ENCODE data around the gene NAALADL2.
"Not testable (repeated sequence)": the region's sequence is repeated elsewhere in the genome, so short reads cannot be mapped to it uniquely, and the experiment has no call there.

Gene NAALADL2

GRCh38 chr3:175445741-175446140 lies 586.6 kb downstream of the NAALADL2 start:
- DNase-seq (ENCODE audit: low spot score): no peak
- Histone ChIP-seq H3K27ac (no peak overlapping the region), H3K4me3 (no peak overlapping the region)
- no peak for TF ChIP-seq CTCF (IDR thresholded peaks at IDR 0.05)

DNA sequence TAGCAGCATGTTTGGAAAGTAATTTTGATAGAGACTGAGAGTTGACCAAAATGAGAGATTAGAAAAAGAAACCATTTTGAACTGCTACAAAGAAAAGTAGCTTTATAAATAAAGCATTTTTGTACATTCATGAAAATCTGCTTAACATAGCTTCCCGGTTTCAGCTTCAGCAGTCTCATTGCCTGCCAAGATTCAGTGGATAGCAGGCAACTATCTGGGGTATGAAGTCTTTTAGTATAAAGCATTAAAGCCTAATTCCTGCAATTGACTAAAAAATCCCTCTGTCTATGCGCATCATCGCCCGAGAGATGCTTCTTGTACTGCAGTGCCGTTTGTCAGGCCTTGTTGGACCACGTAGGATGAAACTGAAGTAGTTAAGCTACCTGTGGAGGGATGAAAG lies 588.4 kb downstream of the NAALADL2 start:
- no peak for DNase-seq (ENCODE audit: low spot score)
- H3K27ac ChIP-seq: no peak overlapping the region
- no peak overlapping the region for H3K4me3 ChIP-seq
- no peak for TF ChIP-seq CTCF (IDR thresholded peaks at IDR 0.05)

GRCh38 chr3:175453361-175453760 lies 594.2 kb downstream of the NAALADL2 start:
- DNase-seq (ENCODE audit: low spot score): no peak
- no peak for TF ChIP-seq CTCF (IDR thresholded peaks at IDR 0.05)
- Histone ChIP-seq H3K27ac (no peak overlapping the region), H3K4me3 (no peak overlapping the region)

GRCh38 chr3:175456466-175456865 lies 597.3 kb downstream of the NAALADL2 start:
- Histone ChIP-seq H3K27ac (no peak overlapping the region), H3K4me3 (no peak overlapping the region)
- DNase-seq (ENCODE audit: low spot score): no peak
- no peak for TF ChIP-seq CTCF (IDR thresholded peaks at IDR 0.05)

GRCh38 chr3:175457301-175457700 lies 598.2 kb downstream of the NAALADL2 start:
- no peak for DNase-seq (ENCODE audit: low spot score)
- no peak for TF ChIP-seq CTCF (IDR thresholded peaks at IDR 0.05)
- H3K4me3 ChIP-seq: no peak overlapping the region
- H3K27ac ChIP-seq: no peak overlapping the region

DNA sequence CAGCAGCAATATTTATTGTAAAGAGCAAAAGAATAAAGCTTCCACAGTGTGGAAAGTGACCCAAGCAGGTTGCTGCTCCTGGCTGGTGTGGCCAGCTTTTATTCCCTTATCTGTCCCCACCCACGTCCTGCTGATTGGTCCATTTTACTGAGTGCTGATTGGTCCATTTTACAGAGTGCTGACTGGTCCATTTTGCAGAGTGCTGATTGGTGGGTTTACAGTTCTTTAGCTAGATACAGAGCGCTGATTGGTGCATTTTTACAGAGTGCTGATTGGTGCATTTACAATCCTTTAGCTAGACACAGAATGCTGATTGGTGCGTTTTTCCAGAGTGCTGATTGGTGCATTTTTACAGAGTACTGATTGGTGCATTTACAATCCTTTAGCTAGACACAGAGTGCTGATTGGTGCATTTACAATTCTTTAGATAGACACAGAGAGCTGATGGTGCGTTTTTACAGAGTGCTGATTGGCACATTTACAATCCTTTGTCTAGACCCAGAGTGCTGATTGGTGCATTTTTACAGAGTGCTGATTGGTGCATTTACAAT lies 601.8 kb downstream of the NAALADL2 start:
- not testable (repeated sequence) for H3K4me3 ChIP-seq; H3K27ac ChIP-seq; DNase-seq (ENCODE audit: low spot score)

- Histone ChIP-seq H3K27ac (no peak overlapping the region), H3K4me3 (no peak overlapping the region)
- TF ChIP-seq CTCF (IDR thresholded peaks at IDR 0.05): no peak
- DNase-seq (ENCODE audit: low spot score): no peak
Observed at GRCh38 chr3:175464362-175464761, 605.2 kb downstream of the NAALADL2 start.

- TF ChIP-seq CTCF (IDR thresholded peaks at IDR 0.05): no peak
- no peak overlapping the region for H3K27ac ChIP-seq
- no peak for DNase-seq (ENCODE audit: low spot score)
- H3K4me3 ChIP-seq: no peak overlapping the region
Observed at GRCh38 chr3:175469124-175469523, 610.0 kb downstream of the NAALADL2 start.
